ENCODE results near the gene UNC119. TPM values are rescaled to one million over a fixed set of nuclear protein-coding genes. Genes with fewer than 3 reads are reported as not detected.

The UNC119 gene
- total and polyA plus RNA-seq, 2 of the 13 experiments (the other 11 are each of a cell fraction or from before 2014, with no cell fraction given), result 10.4 to 63.1 TPM

- TF ChIP-seq ZNF816 (CRISPR knock-in tag; IDR thresholded peaks at IDR 0.05; ENCODE audit: borderline replicate concordance) (no peak), ASH2L (IDR thresholded peaks at IDR 0.05; ENCODE audit: insufficient read length, low read depth, low read length) (no peak), ZNF530 (CRISPR knock-in tag; IDR thresholded peaks at IDR 0.05; ENCODE audit: low read depth) (no peak), ZNF790 (CRISPR knock-in tag; IDR thresholded peaks at IDR 0.05; ENCODE audit: borderline replicate concordance) (no peak), CENPBD1 (CRISPR knock-in tag; IDR thresholded peaks at IDR 0.05; ENCODE audit: borderline replicate concordance, low read depth) (no peak), KLF13 (CRISPR knock-in tag; IDR thresholded peaks at IDR 0.05) (no peak), CAMTA2 (CRISPR knock-in tag; IDR thresholded peaks at IDR 0.05; ENCODE audit: borderline replicate concordance) (no peak), KAT7 (CRISPR knock-in tag; IDR thresholded peaks at IDR 0.05; ENCODE audit: borderline replicate concordance) (no peak), ZNF354B (CRISPR knock-in tag; IDR thresholded peaks at IDR 0.05) (no peak), NFATC3 (CRISPR knock-in tag; IDR thresholded peaks at IDR 0.05) (no peak), ZNF512 (CRISPR knock-in tag; IDR thresholded peaks at IDR 0.05) (no peak), ZFP36L2 (CRISPR knock-in tag; IDR thresholded peaks at IDR 0.05) (no peak), ZNF589 (CRISPR knock-in tag; conservative IDR thresholded peaks at IDR 0.05) (peak; percentile 45; the same call in 1 of the 2 replicates), CREM (IDR thresholded peaks at IDR 0.05) (no peak; the same call in 1 of the 2 replicates), CREM (CRISPR knock-in tag; IDR thresholded peaks at IDR 0.05) (no peak), GATA4 (IDR thresholded peaks at IDR 0.05; ENCODE audit: borderline replicate concordance, low read depth) (peak; percentile 58; the same call in 1 of the 2 replicates), KDM5B (CRISPR knock-in tag; IDR thresholded peaks at IDR 0.05; ENCODE audit: borderline replicate concordance) (no peak), HIVEP1 (CRISPR knock-in tag; IDR thresholded peaks at IDR 0.05) (0 out of 2 replicates have a peak, but pooled peaks have one; percentile 62), ZC3H13 (CRISPR knock-in tag; IDR thresholded peaks at IDR 0.05) (peak; percentile 58; the same call in 1 of the 2 replicates), ZKSCAN8 (CRISPR knock-in tag; IDR thresholded peaks at IDR 0.05; ENCODE audit: borderline replicate concordance) (peak; percentile 59; the same call in 1 of the 2 replicates), ZNF431 (CRISPR knock-in tag; IDR thresholded peaks at IDR 0.05; ENCODE audit: borderline replicate concordance, low read depth) (0 out of 2 replicates have a peak, but pooled peaks have one; percentile 36), ZNF556 (CRISPR knock-in tag; IDR thresholded peaks at IDR 0.05; ENCODE audit: borderline replicate concordance) (no peak), MIER2 (CRISPR knock-in tag; IDR thresholded peaks at IDR 0.05) (peak; percentile 71), ZNF891 (CRISPR knock-in tag; IDR thresholded peaks at IDR 0.05) (no peak), ZBTB20 (CRISPR knock-in tag; IDR thresholded peaks at IDR 0.05; ENCODE audit: borderline replicate concordance, low read depth) (peak; percentile 87; the same call in 1 of the 2 replicates), BRD4 (CRISPR knock-in tag; IDR thresholded peaks at IDR 0.05) (0 out of 2 replicates have a peak, but pooled peaks have one; percentile 36), ZNF333 (CRISPR knock-in tag; IDR thresholded peaks at IDR 0.05; ENCODE audit: borderline replicate concordance) (no peak), MAFK (conservative IDR thresholded peaks at IDR 0.05 in 1 of 2, IDR thresholded peaks at IDR 0.05 in 1 of 2; ENCODE audit: low read length in 2 of 2) (no peak), ZBTB7A (CRISPR knock-in tag; IDR thresholded peaks at IDR 0.05) (no peak), ZSCAN22 (CRISPR knock-in tag; IDR thresholded peaks at IDR 0.05) (no peak), XBP1 (CRISPR knock-in tag; IDR thresholded peaks at IDR 0.05) (0 out of 2 replicates have a peak, but pooled peaks have one; percentile 41)
These were observed 24.5 kb upstream of the UNC119 start, which contains the start of gene ALDOC (continued) for GRCh38 chr17:28576758-28577465.
